Measurements from ENCODE around the gene PALD1. TPM values are rescaled to one million over a fixed set of nuclear protein-coding genes. Genes with fewer than 3 reads are reported as not detected.

Gene PALD1
- total RNA-seq, 1 donor from 2014 or later: 7.6 TPM

DNA sequence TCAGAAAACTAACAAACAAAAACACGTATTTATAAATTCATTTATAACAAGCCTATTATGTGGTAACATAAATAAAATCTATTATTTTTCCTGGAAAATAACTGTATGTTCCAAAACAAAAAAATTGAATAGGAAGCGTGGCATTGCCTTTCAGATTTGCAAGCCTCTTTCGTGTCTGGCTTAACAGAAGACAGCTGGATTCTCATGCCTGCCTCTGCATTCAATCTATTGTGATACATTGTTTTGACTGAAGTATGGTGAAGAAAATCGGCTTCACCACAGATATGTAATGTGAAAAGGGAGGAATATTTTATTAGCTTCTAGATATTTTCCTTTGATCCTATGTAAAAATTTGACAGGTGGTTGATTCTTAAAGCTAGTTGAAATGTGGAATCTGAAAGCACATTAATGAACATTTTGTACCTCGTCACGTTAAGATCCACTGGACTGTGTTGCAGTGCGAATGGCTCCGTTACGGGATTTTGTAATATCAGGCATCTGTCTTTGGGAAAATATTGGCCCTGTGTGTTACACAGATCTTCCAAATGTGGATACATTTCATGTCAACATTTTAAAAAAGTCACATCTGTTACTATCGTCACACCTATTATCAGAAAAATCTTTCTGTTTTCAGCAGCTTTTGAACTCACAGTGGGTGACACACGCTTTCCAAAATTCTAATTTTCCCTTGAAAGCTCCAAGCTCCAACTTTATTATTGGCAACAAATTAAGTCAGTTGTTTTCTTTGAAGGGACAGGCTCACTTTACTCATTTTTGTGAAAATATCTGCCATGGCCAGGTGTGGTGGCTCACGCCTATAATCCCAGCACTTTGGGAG is 26.2 kb downstream of the PALD1 start:
- DNase-seq (ENCODE audit: low spot score): no peak

DNA sequence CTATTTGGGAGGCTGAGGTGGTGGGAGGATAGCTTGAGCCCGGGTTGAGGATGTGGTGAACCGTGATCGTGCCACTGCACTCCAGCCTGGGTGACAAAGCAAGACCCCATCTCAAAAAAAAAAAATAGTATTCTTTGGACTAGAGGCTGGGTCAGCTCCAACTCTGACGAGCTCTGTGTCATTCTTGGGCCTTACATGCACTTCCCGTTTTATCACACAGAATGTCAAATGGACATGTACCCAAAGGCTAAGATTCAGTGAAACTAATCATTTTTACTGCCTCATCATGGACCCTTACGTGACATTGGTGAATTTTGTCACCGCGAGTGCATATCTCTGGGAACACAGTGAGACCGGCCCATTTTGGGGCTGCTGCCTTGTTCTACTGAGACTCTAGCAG is 27.3 kb downstream of the PALD1 start:
- no peak for DNase-seq (ENCODE audit: low spot score)

DNA sequence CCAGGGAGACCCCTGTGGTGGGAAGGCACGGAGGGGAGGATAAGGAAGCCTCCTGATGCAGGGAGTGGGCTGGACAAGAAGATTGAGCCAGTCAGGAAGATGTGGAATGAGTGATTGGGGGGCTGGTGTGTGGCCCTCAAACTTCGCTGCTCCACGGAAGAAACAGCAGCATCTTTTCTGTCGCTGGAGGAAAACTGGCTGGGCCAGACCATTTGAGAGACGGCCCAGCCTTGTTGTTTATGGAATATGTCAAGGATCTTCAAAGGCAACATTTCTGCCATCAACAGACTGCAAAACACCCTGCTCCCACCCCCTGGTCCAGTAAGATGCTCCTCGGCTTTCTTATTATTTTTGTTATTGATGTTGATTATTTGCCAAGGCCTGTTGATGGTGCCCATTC is 29.4 kb downstream of the PALD1 start:
- no peak for DNase-seq (ENCODE audit: low spot score)

DNA sequence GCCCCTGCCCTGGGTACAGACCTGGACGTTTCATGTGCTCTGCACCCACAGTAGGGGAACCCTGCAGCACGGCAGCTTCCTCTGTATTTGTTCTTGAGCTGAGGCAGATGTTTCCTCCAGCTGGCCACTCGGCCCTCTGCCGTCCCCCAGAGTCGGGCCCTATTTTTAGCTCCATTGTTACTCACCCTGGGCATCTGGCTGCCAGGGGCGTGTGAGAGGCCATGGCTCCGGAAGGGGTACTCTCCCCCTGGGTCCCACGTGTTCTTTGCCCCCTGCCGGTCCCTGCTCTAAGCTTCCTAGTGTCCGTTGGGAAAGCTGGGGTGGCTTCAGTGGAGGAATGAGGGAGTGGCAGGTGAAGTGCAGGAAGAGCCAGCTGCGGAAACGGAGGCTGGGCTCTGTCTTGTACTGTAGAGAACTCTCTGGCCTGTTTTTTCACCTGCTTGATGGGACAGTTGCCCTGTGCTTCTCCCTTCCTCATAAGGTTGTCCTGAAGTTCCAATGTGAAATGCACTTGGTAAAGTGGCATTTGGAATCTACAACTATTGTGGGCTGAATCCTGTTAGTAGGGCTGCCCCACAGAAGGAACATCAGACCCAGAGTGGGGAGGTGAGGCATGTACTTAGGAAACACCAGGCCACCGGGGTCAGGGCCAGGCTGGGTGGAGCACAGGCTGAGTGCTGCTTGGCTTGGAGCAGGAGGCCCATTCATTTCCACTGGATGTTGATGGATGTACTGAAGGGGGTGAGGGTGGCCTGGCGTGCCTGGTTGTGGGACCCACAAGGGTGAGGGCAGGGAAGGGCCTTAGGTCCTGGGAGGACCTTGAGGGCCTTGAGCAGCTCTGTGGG is 30.6 kb downstream of the PALD1 start:
- no peak for DNase-seq (ENCODE audit: low spot score)

DNA sequence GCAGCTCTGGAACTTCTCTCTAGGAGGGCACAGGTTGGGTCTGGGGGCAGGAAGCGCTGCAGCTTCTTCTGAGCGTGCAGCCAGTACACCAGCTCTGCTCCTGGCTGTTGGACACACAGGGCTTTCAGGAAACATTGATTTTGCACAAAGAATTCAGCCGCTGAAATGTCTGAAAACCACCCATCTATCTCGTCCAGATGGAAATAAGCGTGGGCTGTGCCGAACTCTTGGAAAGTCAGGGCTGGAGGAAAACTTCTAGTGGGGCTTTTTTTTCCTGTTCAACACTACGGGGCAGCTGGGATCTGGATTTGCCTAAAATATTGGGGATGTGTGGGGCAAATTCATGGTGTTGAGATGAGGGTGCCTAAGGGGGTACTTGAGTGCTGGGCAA is 31.2 kb downstream of the PALD1 start:
- no peak for DNase-seq (ENCODE audit: low spot score)

DNA sequence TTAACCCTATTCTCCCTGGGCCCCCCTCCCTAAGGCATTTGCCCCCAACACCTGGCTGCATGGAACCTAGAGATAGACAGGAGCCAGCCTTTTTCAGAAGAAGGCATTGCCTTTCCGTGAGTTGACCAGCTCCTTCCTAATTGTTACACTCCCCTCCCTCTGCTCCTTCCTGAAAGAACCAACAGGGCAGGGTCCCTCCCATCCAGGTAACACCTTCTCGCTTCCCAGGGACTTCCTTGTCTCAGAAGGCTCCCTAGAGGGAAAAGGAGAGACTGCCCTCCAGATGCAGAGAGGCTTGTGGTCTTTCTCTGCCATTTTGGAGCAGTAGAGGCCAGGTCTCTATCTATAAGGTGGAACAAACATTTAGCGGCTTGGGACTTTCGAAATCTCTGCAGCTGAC is 31.9 kb downstream of the PALD1 start:
- DNase-seq (ENCODE audit: low spot score): no peak

DNA sequence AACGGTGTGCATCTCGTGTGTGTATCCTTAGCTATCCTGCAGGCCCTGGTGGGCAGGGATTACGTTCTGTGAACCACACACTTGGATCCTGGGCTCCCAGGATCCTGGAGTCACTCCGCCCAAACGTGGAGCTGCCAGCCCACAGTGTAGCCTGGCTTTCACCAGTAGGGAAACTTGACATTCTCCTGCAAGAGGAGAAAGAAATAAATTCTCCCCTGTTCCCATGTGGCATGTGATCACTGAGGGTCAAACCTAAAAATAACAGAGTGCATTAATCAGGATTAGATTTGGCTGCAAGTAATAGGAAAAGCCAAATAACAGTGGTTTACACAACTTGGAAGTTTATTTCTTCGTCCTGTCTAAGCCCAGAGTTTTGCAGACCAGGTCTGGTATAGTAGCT is 32.3 kb downstream of the PALD1 start:
- DNase-seq (ENCODE audit: low spot score): no peak

DNA sequence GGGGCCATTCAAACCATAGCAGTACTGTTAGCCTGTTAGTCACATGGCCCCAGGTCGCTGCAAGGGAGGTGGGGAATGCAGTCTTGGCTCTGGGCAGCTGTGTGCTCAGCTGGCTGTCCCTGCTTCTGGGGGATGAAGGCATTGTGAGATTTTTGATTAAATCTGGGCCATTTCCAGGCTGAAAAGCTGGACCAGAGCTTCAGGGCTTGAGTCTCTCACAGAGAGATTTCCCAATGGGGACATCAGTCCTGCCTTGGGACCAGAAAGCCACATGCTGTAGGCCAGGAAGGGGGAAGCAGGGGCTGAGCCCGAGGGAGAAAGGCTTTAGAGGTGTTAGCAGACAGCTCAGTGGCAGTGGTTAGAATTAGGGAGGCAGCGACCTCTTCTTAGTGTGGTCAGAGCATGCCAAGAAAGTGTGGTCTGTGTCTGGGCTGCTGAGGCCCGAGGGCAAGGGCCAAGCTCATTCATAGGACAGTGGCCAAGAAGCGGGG is 33.6 kb downstream of the PALD1 start:
- DNase-seq (ENCODE audit: low spot score): no peak

DNA sequence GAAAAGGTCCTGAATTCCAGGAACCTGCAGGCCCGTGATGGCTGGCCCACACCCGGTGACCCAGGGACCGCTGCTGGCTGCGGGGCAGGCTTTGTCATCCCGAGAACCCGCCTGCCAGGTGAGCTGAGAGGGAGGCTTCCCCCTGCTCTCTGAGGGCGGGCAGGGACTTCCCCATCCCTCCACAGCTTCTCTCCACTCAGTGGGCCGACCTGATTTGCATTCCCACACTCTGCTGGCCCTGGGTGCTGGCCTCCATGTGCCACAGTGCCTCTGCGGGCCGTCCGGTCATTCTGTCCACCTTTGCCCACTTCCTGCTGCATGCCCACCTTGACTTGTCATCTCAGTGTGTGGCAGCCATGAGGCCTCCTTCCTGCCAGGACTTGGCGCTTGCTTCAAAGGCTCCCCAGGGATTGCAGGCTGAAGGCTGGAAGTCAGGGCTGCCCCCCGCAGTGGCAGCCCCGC is 35.3 kb downstream of the PALD1 start:
- DNase-seq (ENCODE audit: low spot score): no peak

DNA sequence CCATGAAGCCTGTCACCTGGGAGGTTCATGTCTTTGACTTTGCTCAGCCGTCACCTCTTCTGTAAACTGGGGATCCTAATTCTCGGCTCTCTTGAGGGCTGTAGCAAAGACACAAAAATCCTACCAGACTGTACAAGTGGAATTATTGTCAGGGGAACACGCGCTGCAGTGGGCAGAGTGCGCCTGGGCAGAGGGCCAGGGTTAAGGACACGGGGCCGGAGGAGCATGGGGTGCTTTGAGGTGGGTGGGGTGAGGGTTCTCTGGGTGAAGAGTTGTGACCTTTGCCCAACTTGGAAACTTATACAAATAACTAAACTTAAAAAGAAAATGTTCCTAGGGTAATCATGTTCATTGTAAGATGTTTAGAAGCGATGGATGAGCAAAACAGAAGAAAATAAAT is 36.0 kb downstream of the PALD1 start:
- no peak for DNase-seq (ENCODE audit: low spot score)

DNA sequence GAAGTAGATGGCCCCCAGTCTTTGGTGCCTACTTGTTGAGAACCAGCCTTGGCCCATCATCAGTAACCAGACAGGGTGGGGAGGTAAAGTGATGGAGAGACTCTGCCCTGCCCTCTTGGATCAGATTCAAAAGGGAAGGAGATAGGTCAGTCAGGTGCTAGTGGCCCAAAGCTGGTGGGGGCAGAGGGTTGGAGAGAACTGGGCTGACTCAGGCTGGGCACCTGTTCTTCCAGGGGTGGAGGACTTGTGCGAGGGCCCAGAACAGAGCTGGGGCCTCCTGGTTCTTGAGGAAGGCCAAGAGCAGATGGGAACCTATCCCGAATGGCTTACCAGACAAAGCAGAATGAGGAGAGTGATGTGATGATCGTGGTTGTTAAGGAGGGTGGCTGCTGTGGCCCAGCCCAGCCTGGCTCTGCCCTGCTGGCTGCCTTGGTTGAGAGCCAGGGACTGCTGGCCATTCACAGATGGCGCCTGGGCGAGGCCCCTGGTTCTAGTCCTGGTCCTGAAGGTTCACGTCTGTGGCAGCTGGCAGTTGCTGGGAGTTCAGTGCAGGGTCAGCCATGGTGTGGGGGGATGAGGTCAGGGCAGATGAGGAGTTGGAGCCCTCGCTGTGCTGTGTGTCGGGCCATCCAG is 36.6 kb downstream of the PALD1 start:
- DNase-seq (ENCODE audit: low spot score): no peak

DNA sequence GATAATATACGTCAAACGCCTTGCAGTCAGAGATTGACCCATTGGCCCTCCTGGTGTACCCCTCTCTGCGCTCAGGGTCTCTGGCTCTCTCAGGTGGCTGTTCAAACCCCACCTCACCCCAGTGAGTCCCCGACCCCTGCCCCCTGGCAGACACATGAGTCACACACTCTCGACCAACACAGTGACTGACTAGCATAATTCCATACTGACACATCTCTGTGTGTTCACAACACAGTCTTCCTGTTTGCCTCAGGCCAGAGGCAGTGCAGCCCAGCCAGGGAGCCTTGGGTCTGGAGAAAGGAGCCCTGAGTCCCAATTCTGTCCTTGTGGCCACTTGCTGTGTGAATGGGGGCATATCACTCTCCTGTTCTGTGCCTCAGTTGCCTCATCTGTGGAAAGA is 40.1 kb downstream of the PALD1 start:
- no peak for DNase-seq (ENCODE audit: low spot score)

DNA sequence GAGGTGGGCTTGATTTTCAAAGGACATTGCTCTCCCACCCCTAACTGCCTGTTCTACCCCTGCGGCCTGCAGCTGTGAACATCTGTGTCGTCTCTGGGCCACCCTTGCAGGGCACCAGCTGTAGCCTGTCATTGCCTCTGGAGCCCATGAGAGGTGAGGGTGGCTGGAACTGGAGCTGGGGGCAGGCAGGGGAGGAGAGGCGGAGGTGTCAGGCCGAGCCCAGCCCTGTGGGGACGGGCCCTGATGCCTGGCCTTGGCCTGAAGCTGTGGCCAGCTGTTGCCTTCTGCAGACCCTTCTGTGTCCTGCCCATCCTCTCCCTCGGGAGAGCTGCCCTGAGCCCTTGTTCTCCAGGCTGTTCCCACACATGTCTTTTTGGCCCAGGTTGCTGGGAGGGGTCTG is 44.5 kb downstream of the PALD1 start:
- no peak for DNase-seq (ENCODE audit: low spot score)

DNA sequence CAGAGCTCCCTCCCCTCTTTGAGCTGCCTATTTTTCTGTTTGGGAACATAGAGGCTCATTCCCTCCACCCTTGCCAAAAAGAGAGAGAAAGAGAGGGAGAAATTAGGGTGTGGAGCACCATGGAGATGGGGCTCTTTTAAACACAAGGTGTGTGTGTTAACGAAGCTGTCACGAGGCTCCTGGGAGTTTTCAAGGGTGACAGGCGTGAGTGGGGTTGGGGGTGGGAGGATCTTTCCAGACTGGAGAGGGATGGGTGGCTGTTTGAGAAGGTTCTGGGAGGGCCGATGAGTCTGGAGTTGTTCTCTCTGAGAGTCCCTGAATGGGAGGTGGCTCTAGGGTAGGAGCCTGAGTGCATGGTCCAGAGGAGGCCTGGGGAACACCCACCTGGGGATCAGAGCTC is 45.0 kb downstream of the PALD1 start:
- no peak for DNase-seq (ENCODE audit: low spot score)

DNA sequence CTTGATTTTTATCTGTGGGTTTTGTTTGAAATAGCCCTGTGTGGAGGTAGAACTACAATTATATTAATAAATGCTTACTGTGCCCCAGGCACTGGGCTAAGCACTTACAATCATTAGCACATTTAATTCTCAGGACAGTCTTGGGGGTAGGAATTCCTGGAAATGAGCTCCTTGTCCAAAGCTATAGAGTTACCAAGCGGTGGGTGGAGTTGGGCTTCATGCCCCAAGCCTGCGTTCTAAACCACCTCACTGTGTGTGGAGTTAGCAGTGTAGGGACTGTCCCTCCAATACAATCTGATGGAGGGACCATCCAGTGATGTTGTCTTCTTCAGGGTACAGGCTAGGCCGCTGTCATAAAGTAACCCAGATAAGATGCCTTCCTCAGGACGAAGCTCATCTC is 49.7 kb downstream of the PALD1 start:
- no peak for DNase-seq (ENCODE audit: low spot score)

DNA sequence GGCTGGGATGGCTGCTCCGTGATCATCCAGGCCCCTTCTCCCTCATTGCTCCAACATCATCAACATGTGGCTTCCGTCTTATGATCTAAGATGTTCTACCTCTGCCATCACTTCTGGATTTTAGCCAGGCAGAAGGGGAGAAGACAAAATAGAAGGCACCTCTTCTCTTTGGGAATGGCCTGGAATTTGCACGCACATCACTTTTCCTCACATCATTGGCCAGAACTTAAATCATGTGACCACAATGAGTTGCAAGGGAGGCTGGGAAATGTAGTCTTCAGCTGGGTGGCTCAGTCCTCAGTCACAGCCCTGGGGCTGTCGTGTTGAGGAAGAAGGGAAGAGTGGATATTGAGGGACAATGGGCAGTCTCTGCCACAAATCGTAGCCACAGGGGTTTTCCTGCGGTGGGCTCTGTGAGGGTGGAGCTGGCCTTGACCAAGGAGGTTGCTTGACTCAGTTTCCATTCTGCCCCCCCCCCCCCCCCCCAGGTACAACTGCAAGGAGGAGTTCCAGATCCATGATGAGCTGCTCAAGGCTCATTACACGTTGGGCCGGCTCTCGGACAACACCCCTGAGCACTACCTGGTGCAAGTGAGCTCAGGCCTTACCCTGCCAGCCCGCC is 50.3 kb downstream of the PALD1 start:
- DNase-seq (ENCODE audit: low spot score): no peak

DNA sequence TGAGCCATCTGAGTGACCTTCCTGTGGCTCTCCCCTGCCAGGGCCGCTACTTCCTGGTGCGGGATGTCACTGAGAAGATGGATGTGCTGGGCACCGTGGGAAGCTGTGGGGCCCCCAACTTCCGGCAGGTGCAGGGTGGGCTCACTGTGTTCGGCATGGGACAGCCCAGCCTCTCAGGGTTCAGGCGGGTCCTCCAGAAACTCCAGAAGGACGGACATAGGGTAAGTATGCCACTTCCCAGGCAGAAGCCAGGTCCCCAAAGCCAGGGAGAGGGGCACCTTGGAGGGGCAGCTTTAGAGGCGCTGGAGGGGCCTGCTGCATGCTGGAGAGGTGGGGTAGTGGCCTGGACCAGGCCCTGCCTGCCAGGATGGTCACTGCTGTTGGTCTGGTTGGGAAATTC is 51.3 kb downstream of the PALD1 start:
- no peak for DNase-seq (ENCODE audit: low spot score)

DNA sequence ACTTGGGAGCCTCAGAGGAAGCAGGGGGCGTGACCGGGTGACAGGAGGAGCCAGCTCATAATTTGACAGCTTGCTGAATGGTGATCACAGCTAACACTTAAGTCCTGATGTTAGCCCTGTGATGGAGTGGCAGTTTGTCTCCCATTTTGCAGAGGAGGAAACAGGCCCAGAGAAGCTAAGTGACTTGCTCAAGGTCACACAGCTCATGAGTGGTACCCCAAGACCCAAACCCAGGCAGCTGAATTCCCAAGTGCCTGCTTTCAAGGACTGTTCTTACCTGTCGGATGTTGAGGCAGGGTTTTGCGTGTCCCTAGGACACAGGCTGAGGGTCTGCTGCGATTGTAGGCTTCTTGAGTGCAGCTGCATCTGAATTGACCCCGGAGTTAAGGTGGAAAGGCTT is 51.7 kb downstream of the PALD1 start:
- no peak for DNase-seq (ENCODE audit: low spot score)

DNA sequence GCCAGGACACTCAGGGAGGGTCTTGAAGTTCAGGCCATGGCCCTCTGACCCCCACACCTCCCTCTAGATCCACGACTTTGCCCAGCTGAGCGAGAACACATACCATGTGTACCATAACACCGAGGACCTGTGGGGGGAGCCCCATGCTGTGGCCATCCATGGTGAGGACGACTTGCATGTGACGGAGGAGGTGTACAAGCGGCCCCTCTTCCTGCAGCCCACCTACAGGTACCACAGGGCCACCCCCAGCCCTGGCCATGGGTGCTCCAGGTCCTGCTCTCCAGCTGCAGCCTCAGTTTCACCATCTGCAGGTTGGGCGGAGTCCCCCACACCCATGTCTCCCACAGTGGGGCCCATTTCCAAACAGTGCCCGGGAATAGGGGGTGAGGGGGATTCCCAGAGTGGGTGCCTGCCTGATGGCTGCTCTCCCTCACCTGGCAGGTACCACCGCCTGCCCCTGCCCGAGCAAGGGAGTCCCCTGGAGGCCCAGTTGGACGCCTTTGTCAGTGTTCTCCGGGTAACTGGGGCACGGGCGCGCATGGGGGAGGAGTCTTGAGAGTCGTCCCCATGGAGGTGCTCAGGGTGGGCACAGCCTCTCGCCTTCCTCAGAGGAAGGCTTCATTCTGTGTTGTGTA is 54.1 kb downstream of the PALD1 start:
- no peak for DNase-seq (ENCODE audit: low spot score)

DNA sequence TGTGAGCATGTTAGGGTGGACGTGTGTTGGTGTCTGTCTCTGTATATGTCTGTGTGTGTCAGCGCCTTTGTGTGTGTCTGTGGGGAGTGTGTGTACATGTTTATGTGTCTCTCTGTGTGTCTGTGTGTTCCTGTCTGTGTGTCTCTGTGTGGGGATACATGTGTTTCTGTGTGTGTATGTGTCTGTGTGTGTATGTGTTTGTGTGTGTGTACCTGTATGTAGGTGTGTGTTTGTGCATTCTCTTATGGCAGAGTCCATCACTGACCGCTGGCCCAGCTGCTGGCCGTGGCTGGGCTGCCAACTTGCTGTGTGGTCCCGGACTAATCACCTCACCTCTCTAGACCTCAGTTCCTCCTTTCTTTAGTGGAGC is 54.6 kb downstream of the PALD1 start:
- DNase-seq (ENCODE audit: low spot score): no peak

DNA sequence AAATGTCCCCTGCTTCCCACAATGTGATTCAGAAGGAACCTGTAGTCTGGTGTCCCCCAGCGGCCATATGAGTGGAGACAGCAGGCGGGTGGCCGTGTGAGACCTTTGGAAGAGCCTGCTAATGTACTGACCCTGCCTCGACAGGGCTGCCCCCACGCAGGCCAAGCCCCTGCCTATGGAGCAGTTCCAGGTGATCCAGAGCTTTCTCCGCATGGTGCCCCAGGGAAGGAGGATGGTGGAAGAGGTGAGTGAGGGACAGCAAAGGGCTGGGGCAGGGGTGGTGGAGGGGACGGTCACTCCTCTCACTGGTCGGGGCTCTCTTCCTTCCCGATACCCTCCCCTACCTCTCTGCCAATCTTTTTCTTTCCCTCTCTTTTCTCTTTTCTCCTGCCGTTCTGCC is 55.7 kb downstream of the PALD1 start:
- DNase-seq (ENCODE audit: low spot score): no peak
